Activated CD4-positive, alpha-beta T cell treated with anti-CD3 and anti-CD28 coated beads, Interleukin-2, amount 50 U/mL, for 4 hours (primary cell): ENCODE measurements around the gene LYRM1.

Experiments used
- DNase-seq, 2 experiments: peaks; one replicate each; pipeline ENCODE4 v3.0.0-alpha.2; 2020

LYRM1 gene

GRCh38 chr16:20873331-20873730 is 27.2 kb upstream of the LYRM1 start:
- no peak for DNase-seq

GRCh38 chr16:20874088-20874581 is 26.4 kb upstream of the LYRM1 start:
- DNase-seq: no peak

GRCh38 chr16:20875355-20875650 is 25.3 kb upstream of the LYRM1 start:
- DNase-seq: no peak

- DNase-seq: no peak
Observed at GRCh38 chr16:20878682-20879147, 21.9 kb upstream of the LYRM1 start.

- DNase-seq: no peak
Observed at GRCh38 chr16:20879175-20880040, 21.2 kb upstream of the LYRM1 start.

GRCh38 chr16:20880867-20881502 is 19.6 kb upstream of the LYRM1 start:
- DNase-seq: no peak

- no peak for DNase-seq
Observed at GRCh38 chr16:20881503-20881878, 19.1 kb upstream of the LYRM1 start.

- DNase-seq: no peak
Observed at GRCh38 chr16:20883554-20884239, 16.9 kb upstream of the LYRM1 start.

GRCh38 chr16:20884240-20884556 is 16.4 kb upstream of the LYRM1 start:
- no peak for DNase-seq

- no peak for DNase-seq
Observed at GRCh38 chr16:20886320-20886719, 14.3 kb upstream of the LYRM1 start.

- no peak for DNase-seq
Observed at GRCh38 chr16:20887207-20887606, 13.4 kb upstream of the LYRM1 start.

GRCh38 chr16:20889625-20890275 is 10.8 kb upstream of the LYRM1 start:
- no peak for DNase-seq

- DNase-seq: no peak
Observed at GRCh38 chr16:20894388-20894787, 6.2 kb upstream of the LYRM1 start.

- no peak for DNase-seq
Observed at GRCh38 chr16:20897253-20897897, 3.2 kb upstream of the LYRM1 start.

- DNase-seq: no peak
Observed at GRCh38 chr16:20897922-20898321, 2.6 kb upstream of the LYRM1 start.

- DNase-seq: no peak
Observed at GRCh38 chr16:20899071-20899470, 1.5 kb upstream of the LYRM1 start.

GRCh38 chr16:20899477-20900298 is 883 bp upstream of the LYRM1 start:
- no peak for DNase-seq

- no peak for DNase-seq
Observed at GRCh38 chr16:20901068-20901435, 481 bp downstream of the LYRM1 start.

- DNase-seq: no peak
Observed at GRCh38 chr16:20901436-20902112, 1.0 kb downstream of the LYRM1 start.

GRCh38 chr16:20902426-20902825 is 1.9 kb downstream of the LYRM1 start:
- no peak for DNase-seq

- DNase-seq: no peak
Observed at GRCh38 chr16:20903116-20903898, 2.7 kb downstream of the LYRM1 start.
